ENCODE measurements around the gene FRMD8.

FRMD8 gene

GRCh38 chr11:65429724-65430405 is 43.4 kb downstream of the FRMD8 start:
- Histone ChIP-seq H3K27me3 (ENCODE audit: control insufficient read depth in 2 of 2, insufficient read depth in 2 of 2, low read length in 2 of 2) (no peaks in the 10 kb centered on the region), H3K27ac (ENCODE audit: low read depth in 2 of 2, low read length in 2 of 2) (peak overlapping the region; percentile 83 to 100), H3K9me3 (ENCODE audit: control insufficient read depth in 2 of 2, low read length in 2 of 2) (no peaks in the 10 kb centered on the region), H3K9ac (ENCODE audit: low read depth in 1 of 2, low read length in 2 of 2) (peak overlapping the region; percentile 20 to 63), H3K36me3 (ENCODE audit: control insufficient read depth in 2 of 2, insufficient read depth in 2 of 2, low read length in 2 of 2) (peaks cover 26 to 42% of the 10 kb centered on the region in 2 donors), H3K4me3 (ENCODE audit: low read length in 2 of 2) (peak overlapping the region; percentile 37 to 96), H3K4me1 (ENCODE audit: control insufficient read depth in 2 of 2, insufficient read depth in 2 of 2, low read length in 2 of 2) (peaks cover 39 to 46% of the 10 kb centered on the region in 2 donors)

- peak overlapping the region; percentile 37 to 96 for H3K4me3 ChIP-seq (ENCODE audit: low read length in 2 of 2)
- H3K36me3 ChIP-seq (ENCODE audit: control insufficient read depth in 2 of 2, insufficient read depth in 2 of 2, low read length in 2 of 2), result peaks cover 33 to 43% of the 10 kb centered on the region in 2 donors
- H3K27me3 ChIP-seq (ENCODE audit: control insufficient read depth in 2 of 2, insufficient read depth in 2 of 2, low read length in 2 of 2), result no peaks in the 10 kb centered on the region
- peak overlapping the region; percentile 83 to 100 for H3K27ac ChIP-seq (ENCODE audit: low read depth in 2 of 2, low read length in 2 of 2)
- peaks cover 41 to 48% of the 10 kb centered on the region in 2 donors for H3K4me1 ChIP-seq (ENCODE audit: control insufficient read depth in 2 of 2, insufficient read depth in 2 of 2, low read length in 2 of 2)
- H3K9ac ChIP-seq (ENCODE audit: low read depth in 1 of 2, low read length in 2 of 2), result peak overlapping the region; percentile 20 to 63
- H3K9me3 ChIP-seq (ENCODE audit: control insufficient read depth in 2 of 2, low read length in 2 of 2), result no peaks in the 10 kb centered on the region
These were observed 44.2 kb downstream of the FRMD8 start for GRCh38 chr11:65430406-65431217.

DNA sequence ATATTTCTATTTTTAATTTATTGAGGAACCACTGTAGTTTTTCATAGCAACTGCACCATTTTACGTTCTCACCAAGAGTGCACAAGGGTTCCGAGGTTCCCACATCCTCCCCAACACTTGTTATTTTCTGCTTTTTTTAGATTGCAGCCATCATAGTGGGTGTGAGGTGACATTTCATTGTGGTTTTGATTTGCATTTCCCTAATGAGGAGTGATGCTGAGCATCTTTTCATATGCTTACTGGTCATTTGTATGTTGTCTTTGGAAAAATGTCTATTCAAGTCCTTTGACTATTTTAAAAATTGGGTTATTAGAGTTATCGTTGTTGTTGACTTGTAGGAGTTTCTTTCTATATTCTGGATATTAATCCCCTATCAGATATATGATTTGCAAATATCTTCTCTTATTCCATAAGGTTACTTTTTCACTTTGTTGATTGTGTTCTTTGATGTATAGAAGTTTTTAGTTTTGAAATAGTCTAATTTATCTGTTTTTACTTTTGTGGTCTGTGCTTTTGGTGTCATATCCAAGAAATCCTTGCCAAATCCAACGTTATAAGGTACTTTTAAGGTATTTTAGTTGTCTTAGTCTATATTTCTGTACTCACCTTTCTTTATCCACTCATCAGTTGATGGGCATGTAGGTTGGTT is 45.1 kb downstream of the FRMD8 start:
- Histone ChIP-seq H3K4me3 (ENCODE audit: low read length in 2 of 2) (peak overlapping the region in 1 of 2 donors; percentile 35), H3K36me3 (ENCODE audit: control insufficient read depth in 2 of 2, insufficient read depth in 2 of 2, low read length in 2 of 2) (peaks cover 36 to 44% of the 10 kb centered on the region in 2 donors), H3K27me3 (ENCODE audit: control insufficient read depth in 2 of 2, insufficient read depth in 2 of 2, low read length in 2 of 2) (no peaks in the 10 kb centered on the region), H3K9ac (ENCODE audit: low read depth in 1 of 2, low read length in 2 of 2) (no peak overlapping the region), H3K27ac (ENCODE audit: low read depth in 2 of 2, low read length in 2 of 2) (peak overlapping the region; percentile 19 to 29), H3K9me3 (ENCODE audit: control insufficient read depth in 2 of 2, low read length in 2 of 2) (no peaks in the 10 kb centered on the region), H3K4me1 (ENCODE audit: control insufficient read depth in 2 of 2, insufficient read depth in 2 of 2, low read length in 2 of 2) (peaks cover 35 to 44% of the 10 kb centered on the region in 2 donors)

GRCh38 chr11:65432100-65432650 is 45.7 kb downstream of the FRMD8 start:
- Histone ChIP-seq H3K9ac (ENCODE audit: low read depth in 1 of 2, low read length in 2 of 2) (no peak overlapping the region), H3K36me3 (ENCODE audit: control insufficient read depth in 2 of 2, insufficient read depth in 2 of 2, low read length in 2 of 2) (peaks cover 34 to 41% of the 10 kb centered on the region in 2 donors), H3K4me1 (ENCODE audit: control insufficient read depth in 2 of 2, insufficient read depth in 2 of 2, low read length in 2 of 2) (peaks cover 29 to 38% of the 10 kb centered on the region in 2 donors), H3K4me3 (ENCODE audit: low read length in 2 of 2) (no peak overlapping the region), H3K9me3 (ENCODE audit: control insufficient read depth in 2 of 2, low read length in 2 of 2) (no peaks in the 10 kb centered on the region), H3K27ac (ENCODE audit: low read depth in 2 of 2, low read length in 2 of 2) (peak overlapping the region; percentile 17 to 19), H3K27me3 (ENCODE audit: control insufficient read depth in 2 of 2, insufficient read depth in 2 of 2, low read length in 2 of 2) (no peaks in the 10 kb centered on the region)

GRCh38 chr11:65432686-65433582 is 46.5 kb downstream of the FRMD8 start:
- Histone ChIP-seq H3K27ac (ENCODE audit: low read depth in 2 of 2, low read length in 2 of 2) (no peak overlapping the region), H3K9me3 (ENCODE audit: control insufficient read depth in 2 of 2, low read length in 2 of 2) (no peaks in the 10 kb centered on the region), H3K36me3 (ENCODE audit: control insufficient read depth in 2 of 2, insufficient read depth in 2 of 2, low read length in 2 of 2) (peaks cover 40 to 44% of the 10 kb centered on the region in 2 donors), H3K9ac (ENCODE audit: low read depth in 1 of 2, low read length in 2 of 2) (no peak overlapping the region), H3K27me3 (ENCODE audit: control insufficient read depth in 2 of 2, insufficient read depth in 2 of 2, low read length in 2 of 2) (no peaks in the 10 kb centered on the region), H3K4me3 (ENCODE audit: low read length in 2 of 2) (no peak overlapping the region), H3K4me1 (ENCODE audit: control insufficient read depth in 2 of 2, insufficient read depth in 2 of 2, low read length in 2 of 2) (peaks cover 22 to 34% of the 10 kb centered on the region in 2 donors)

DNA sequence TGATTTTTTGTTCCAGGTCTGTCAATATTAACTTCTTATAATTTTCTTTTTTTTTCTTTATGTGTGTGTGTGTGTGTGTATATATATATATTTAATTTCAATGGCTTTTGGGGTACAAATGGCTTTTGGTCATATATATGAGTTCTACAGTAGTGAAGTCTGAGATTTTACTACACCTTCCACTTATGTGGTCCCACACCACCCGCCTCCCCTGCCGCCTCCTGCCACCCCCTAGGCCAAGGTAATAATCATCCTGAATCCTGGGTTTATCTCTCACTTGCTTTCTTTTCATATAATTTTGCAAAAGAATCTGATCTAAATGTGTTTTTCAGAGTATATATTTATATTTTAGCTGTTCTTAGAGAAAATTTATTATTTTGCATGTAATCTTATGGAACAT is 47.2 kb downstream of the FRMD8 start:
- Histone ChIP-seq H3K4me1 (ENCODE audit: control insufficient read depth in 2 of 2, insufficient read depth in 2 of 2, low read length in 2 of 2) (peaks cover 15 to 28% of the 10 kb centered on the region in 2 donors), H3K27me3 (ENCODE audit: control insufficient read depth in 2 of 2, insufficient read depth in 2 of 2, low read length in 2 of 2) (no peaks in the 10 kb centered on the region), H3K9me3 (ENCODE audit: control insufficient read depth in 2 of 2, low read length in 2 of 2) (no peaks in the 10 kb centered on the region), H3K4me3 (ENCODE audit: low read length in 2 of 2) (no peak overlapping the region), H3K36me3 (ENCODE audit: control insufficient read depth in 2 of 2, insufficient read depth in 2 of 2, low read length in 2 of 2) (peaks cover 45 to 46% of the 10 kb centered on the region in 2 donors), H3K9ac (ENCODE audit: low read depth in 1 of 2, low read length in 2 of 2) (no peak overlapping the region), H3K27ac (ENCODE audit: low read depth in 2 of 2, low read length in 2 of 2) (peak overlapping the region in 1 of 2 donors; percentile 19)

- Histone ChIP-seq H3K27ac (ENCODE audit: low read depth in 2 of 2, low read length in 2 of 2) (peak overlapping the region in 1 of 2 donors; percentile 19), H3K36me3 (ENCODE audit: control insufficient read depth in 2 of 2, insufficient read depth in 2 of 2, low read length in 2 of 2) (peaks cover 49 to 51% of the 10 kb centered on the region in 2 donors), H3K9ac (ENCODE audit: low read depth in 1 of 2, low read length in 2 of 2) (peak overlapping the region in 1 of 2 donors; percentile 21), H3K4me3 (ENCODE audit: low read length in 2 of 2) (no peak overlapping the region), H3K27me3 (ENCODE audit: control insufficient read depth in 2 of 2, insufficient read depth in 2 of 2, low read length in 2 of 2) (no peaks in the 10 kb centered on the region), H3K9me3 (ENCODE audit: control insufficient read depth in 2 of 2, low read length in 2 of 2) (no peaks in the 10 kb centered on the region), H3K4me1 (ENCODE audit: control insufficient read depth in 2 of 2, insufficient read depth in 2 of 2, low read length in 2 of 2) (peaks cover 14 to 27% of the 10 kb centered on the region in 2 donors)
These were observed 47.7 kb downstream of the FRMD8 start for GRCh38 chr11:65434057-65434666.

- peak overlapping the region in 1 of 2 donors; percentile 25 for H3K27ac ChIP-seq (ENCODE audit: low read depth in 2 of 2, low read length in 2 of 2)
- H3K27me3 ChIP-seq (ENCODE audit: control insufficient read depth in 2 of 2, insufficient read depth in 2 of 2, low read length in 2 of 2), result no peaks in the 10 kb centered on the region
- H3K9me3 ChIP-seq (ENCODE audit: control insufficient read depth in 2 of 2, low read length in 2 of 2), result no peaks in the 10 kb centered on the region
- no peak overlapping the region for H3K4me3 ChIP-seq (ENCODE audit: low read length in 2 of 2)
- H3K9ac ChIP-seq (ENCODE audit: low read depth in 1 of 2, low read length in 2 of 2), result no peak overlapping the region
- H3K36me3 ChIP-seq (ENCODE audit: control insufficient read depth in 2 of 2, insufficient read depth in 2 of 2, low read length in 2 of 2), result peaks cover 53 to 55% of the 10 kb centered on the region in 2 donors
- H3K4me1 ChIP-seq (ENCODE audit: control insufficient read depth in 2 of 2, insufficient read depth in 2 of 2, low read length in 2 of 2), result peaks cover 9 to 23% of the 10 kb centered on the region in 2 donors
These were observed 48.4 kb downstream of the FRMD8 start for GRCh38 chr11:65434667-65435410.

Data from mucosa of rectum (tissue), 2 donors.